ENCODE measurements around the gene PCDHGA11.

- TF ChIP-seq CTCF (IDR thresholded peaks at IDR 0.05) (no peak), POLR2A (IDR thresholded peaks at IDR 0.05; ENCODE audit: low read depth) (no peak), POLR2AphosphoS5 (IDR thresholded peaks at IDR 0.05) (no peak), EP300 (IDR thresholded peaks at IDR 0.05) (no peak)
These were observed 31.5 kb upstream of the PCDHGA11 start for GRCh38 chr5:141389153-141390042.
